GM12892 (cell line): Measurements from ENCODE around the gene TAF11L12.
"Not testable (repeated sequence)": the region's sequence is repeated elsewhere in the genome, so short reads cannot be mapped to it uniquely, and the experiment has no call there.

Source experiments
- POLR2A ChIP-seq: IDR thresholded peaks from 2 replicates; pipeline ENCODE4 v1.6.1; 2011; ENCODE audit warnings: low read depth, low read length, control low read depth
- POLR2AphosphoS5 ChIP-seq: IDR thresholded peaks from 2 replicates; pipeline ENCODE4 v1.6.1; 2011; ENCODE audit warnings: low read depth, low read length, control low read depth
- TAF1 ChIP-seq: IDR thresholded peaks from 2 replicates; pipeline ENCODE4 v1.6.1; 2011; ENCODE audit warnings: low read depth, mild to moderate bottlenecking, control low read depth, low read length, borderline replicate concordance

DNA sequence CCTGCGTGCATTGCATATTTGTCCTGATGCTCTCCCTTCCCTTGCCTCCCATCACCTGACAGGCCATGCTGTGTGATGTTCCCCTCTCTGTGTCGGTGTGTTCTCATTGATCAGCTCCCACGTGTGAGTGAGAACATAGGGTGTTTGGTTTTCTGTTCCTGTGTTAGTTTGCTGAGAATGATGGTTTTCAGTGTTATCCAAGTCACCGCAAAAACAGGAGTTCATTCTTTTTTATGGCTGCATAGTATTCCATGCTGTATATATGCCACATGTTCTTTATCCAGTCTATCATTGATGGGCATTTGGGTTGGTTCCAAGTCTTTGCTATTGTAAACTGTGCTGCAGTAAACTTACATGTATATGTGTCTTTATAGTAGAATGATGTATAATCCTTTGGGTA is 2.7 kb upstream of the TAF11L12 start:
- not testable (repeated sequence) for TF ChIP-seq POLR2AphosphoS5, POLR2A, TAF1
